ENCODE measurements around the gene KRTAP5-1.

GRCh38 chr11:1574933-1575242 lies 10.2 kb downstream of the KRTAP5-1 start:
- no peak for TF ChIP-seq POLR2A (IDR thresholded peaks at IDR 0.05)
- no peak for TF ChIP-seq CTCF (IDR thresholded peaks at IDR 0.05)

Measured in Peyer's patch (tissue), 4 donors.